MM.1S (cell line): ENCODE data around the gene OSBP2.

Experiments
- CTCF ChIP-seq: fragments of 300-600 bp; sonication (generic); IDR thresholded peaks from 2 replicates; pipeline ENCODE4 v1.5.1; 2016; ENCODE audit warnings: antibody characterized with exemption, low read length, mixed read lengths
- EZH2 ChIP-seq: fragments of 300-600 bp; sonication (generic); optimal IDR thresholded peaks from 2 replicates; pipeline ENCODE3; 2017; ENCODE audit warnings: low read depth, mild to moderate bottlenecking, antibody characterized with exemption, low read length, mixed read lengths

- TF ChIP-seq CTCF = no peak
- no peak for TF ChIP-seq EZH2
These were observed 235.6 kb downstream of the OSBP2 start for GRCh38 chr22:30930228-30930627.
